Measurements from ENCODE around the gene GAST.

DNA sequence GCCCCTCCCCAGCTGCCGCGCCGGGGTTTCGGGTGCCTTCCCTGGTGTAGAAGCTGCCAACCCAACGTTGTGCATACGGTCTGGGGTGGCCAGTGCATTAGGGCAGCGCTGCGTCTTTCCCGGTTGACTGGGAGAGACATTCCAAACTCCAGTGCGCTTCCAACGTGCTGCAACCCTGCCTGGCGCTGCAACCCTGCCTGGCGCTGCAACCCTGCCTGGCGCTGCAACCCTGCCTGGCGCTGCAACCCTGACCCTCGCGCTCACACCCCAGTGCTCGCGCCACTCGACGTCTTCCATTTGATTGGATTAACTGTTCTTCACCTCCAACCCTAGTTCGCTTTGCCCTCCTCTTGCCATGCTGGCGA is 22.8 kb downstream of the GAST start:
- TF ChIP-seq, protein P1, sequence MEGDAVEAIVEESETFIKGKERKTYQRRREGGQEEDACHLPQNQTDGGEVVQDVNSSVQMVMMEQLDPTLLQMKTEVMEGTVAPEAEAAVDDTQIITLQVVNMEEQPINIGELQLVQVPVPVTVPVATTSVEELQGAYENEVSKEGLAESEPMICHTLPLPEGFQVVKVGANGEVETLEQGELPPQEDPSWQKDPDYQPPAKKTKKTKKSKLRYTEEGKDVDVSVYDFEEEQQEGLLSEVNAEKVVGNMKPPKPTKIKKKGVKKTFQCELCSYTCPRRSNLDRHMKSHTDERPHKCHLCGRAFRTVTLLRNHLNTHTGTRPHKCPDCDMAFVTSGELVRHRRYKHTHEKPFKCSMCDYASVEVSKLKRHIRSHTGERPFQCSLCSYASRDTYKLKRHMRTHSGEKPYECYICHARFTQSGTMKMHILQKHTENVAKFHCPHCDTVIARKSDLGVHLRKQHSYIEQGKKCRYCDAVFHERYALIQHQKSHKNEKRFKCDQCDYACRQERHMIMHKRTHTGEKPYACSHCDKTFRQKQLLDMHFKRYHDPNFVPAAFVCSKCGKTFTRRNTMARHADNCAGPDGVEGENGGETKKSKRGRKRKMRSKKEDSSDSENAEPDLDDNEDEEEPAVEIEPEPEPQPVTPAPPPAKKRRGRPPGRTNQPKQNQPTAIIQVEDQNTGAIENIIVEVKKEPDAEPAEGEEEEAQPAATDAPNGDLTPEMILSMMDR (IDR thresholded peaks at IDR 0.05), result no peak
- TF ChIP-seq POLR2A (IDR thresholded peaks at IDR 0.05), result no peak
